Body of pancreas (tissue), 4 donors: Measurements from ENCODE around the gene PRMT7.

Experiments used
- POLR2A ChIP-seq, 3 donors: fragments of 450-650 bp; IDR thresholded peaks; one replicate each; pipeline ENCODE4 v1.6.1; 2016; ENCODE audit warnings: antibody characterized with exemption in 3 of 3, mild to moderate bottlenecking in 2 of 3
- TF ChIP-seq, protein P1 (sequence below), 7 experiments: fragments of 450-650 bp in 4 of 7; fragments of 200-600 bp in 3 of 7; sonication (generic) in 3 of 7; IDR thresholded peaks; one replicate each; pipeline ENCODE4 v1.5.1; 2016 to 2019; ENCODE audit warnings: antibody characterized with exemption in 7 of 7

DNA sequence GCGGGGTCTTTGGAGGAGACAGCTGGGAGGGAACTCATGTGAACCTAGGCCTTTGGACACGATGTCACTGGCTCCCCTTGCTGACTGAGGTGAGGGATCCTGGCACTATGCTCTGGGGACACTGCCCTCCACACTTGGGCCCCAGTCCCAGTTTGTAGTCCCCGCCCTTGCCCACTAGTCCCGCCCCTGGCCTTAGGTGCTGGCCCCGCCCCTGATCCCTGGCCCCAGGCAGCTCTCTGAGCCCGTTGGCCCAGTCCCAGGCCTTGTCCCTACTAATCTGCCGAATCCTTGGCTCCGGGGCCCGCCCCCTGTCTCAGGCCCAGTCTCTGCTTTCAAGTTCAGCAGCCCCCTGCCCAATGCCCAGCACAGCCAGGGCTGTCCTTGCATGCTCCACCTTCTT, 76.5 kb downstream of the PRMT7 start:
- TF ChIP-seq, protein P1, sequence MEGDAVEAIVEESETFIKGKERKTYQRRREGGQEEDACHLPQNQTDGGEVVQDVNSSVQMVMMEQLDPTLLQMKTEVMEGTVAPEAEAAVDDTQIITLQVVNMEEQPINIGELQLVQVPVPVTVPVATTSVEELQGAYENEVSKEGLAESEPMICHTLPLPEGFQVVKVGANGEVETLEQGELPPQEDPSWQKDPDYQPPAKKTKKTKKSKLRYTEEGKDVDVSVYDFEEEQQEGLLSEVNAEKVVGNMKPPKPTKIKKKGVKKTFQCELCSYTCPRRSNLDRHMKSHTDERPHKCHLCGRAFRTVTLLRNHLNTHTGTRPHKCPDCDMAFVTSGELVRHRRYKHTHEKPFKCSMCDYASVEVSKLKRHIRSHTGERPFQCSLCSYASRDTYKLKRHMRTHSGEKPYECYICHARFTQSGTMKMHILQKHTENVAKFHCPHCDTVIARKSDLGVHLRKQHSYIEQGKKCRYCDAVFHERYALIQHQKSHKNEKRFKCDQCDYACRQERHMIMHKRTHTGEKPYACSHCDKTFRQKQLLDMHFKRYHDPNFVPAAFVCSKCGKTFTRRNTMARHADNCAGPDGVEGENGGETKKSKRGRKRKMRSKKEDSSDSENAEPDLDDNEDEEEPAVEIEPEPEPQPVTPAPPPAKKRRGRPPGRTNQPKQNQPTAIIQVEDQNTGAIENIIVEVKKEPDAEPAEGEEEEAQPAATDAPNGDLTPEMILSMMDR (IDR thresholded peaks at IDR 0.05): no peak
- TF ChIP-seq POLR2A (IDR thresholded peaks at IDR 0.05): no peak
